A549 (cell line): Measurements from ENCODE around the gene BARX2. TPM values are rescaled to one million over a fixed set of nuclear protein-coding genes. Genes with fewer than 3 reads are reported as not detected.

Experiments used
- ATAC-seq, 2 experiments: fragments of 200-7000 bp in 1 of 2; fragments of >200 bp in 1 of 2; cut with Nextera tagmentation in 1 of 2; cut with Tn5 transposase in 1 of 2; 3 replicates each; pipeline versions ENCODE4 v1.8.0 to v1.9.1; 2018 to 2020; ENCODE audit warnings: mild to moderate bottlenecking in 1 of 2, moderate library complexity in 1 of 2
- CTCF ChIA-PET: fragments of 300-600 bp; sonication (Branson Sonifier 250); formaldehyde crosslinking; extraction: SDS; loops from one replicate; lab custom pipeline; 2021; ENCODE audit warnings: antibody characterized with exemption, inconsistent platforms; lab: Yijun Ruan, JAX
- POLR2A ChIA-PET: fragments of 350-600 bp; formaldehyde crosslinking; extraction: SDS; loops from one replicate; lab custom pipeline; 2021; ENCODE audit warnings: antibody characterized with exemption, inconsistent platforms; lab: Yijun Ruan, JAX
- DNase-seq, 2 experiments: peaks; one replicate each; pipeline versions ENCODE4 v3.0.0 to v3.0.0-alpha.2; 2011 to 2016; ENCODE audit warnings: low read depth in 1 of 2, low spot score in 1 of 2
- FAIRE-seq: peaks from 2 replicates; lab custom pipeline; 2011; peaks lifted over from hg19 to GRCh38; lab: Jason Lieb, UNC
- H3K27ac ChIP-seq, 2 experiments: fragments of >200 bp; sonication (Bioruptor Twin); formaldehyde crosslinking; 3 replicates each; pipeline ENCODE4 v1.5.1; 2016 to 2017
- H3K4me1 ChIP-seq: fragments of >200 bp; sonication (Bioruptor Twin); formaldehyde crosslinking; 3 replicates; pipeline ENCODE4 v1.6.1; 2016
- H3K4me2 ChIP-seq: fragments of >200 bp; sonication (Bioruptor Twin); formaldehyde crosslinking; 3 replicates; pipeline ENCODE4 v1.6.1; 2016
- H3K4me3 ChIP-seq: fragments of >200 bp; sonication (Bioruptor Twin); formaldehyde crosslinking; 3 replicates; pipeline ENCODE4 v1.5.1; 2016
- H3K9me3 ChIP-seq: fragments of >200 bp; sonication (Bioruptor Twin); formaldehyde crosslinking; 3 replicates; pipeline ENCODE4 v1.6.1; 2016
- CHD2 ChIP-seq: fragments of 150-350 bp; IDR thresholded peaks from 2 replicates; pipeline ENCODE4 v1.6.1; 2014; ENCODE audit warnings: low read length; ENCODE audit not compliant: partially characterized antibody
- CHD4 ChIP-seq: fragments of 200-600 bp; sonication (generic); IDR thresholded peaks from 2 replicates; pipeline ENCODE4 v1.6.1; 2016; ENCODE audit warnings: antibody characterized with exemption, mild to moderate bottlenecking, borderline replicate concordance
- EHMT2 ChIP-seq: fragments of 200-600 bp; sonication (generic); IDR thresholded peaks from 2 replicates; pipeline ENCODE4 v1.6.1; 2016; ENCODE audit warnings: antibody characterized with exemption, low read depth, mild to moderate bottlenecking, moderate library complexity
- FOSL2 ChIP-seq, 2 experiments: fragments of 450-650 bp in 1 of 2; fragments of >200 bp in 1 of 2; sonication (Bioruptor Twin) in 1 of 2; formaldehyde crosslinking; IDR thresholded peaks; 2 replicates each; pipeline versions ENCODE4 v1.5.0 to v1.6.1; 2016 to 2020; ENCODE audit warnings: mild to moderate bottlenecking in 1 of 2, moderate library complexity in 1 of 2
- GATA3 ChIP-seq: IDR thresholded peaks from 2 replicates; pipeline ENCODE4 v1.6.1; 2012; ENCODE audit warnings: borderline replicate concordance
- HDAC2 ChIP-seq: fragments of 200-600 bp; sonication (generic); IDR thresholded peaks from 2 replicates; pipeline ENCODE4 v1.6.1; 2016
- HOXA7 ChIP-seq: fragments of 250-450 bp; sonication (Bioruptor Pico); IDR thresholded peaks from 2 replicates; pipeline ENCODE4 v1.5.0; 2020; ENCODE audit warnings: mild to moderate bottlenecking, moderate library complexity
- KDM5A ChIP-seq: fragments of 200-600 bp; sonication (generic); IDR thresholded peaks from 2 replicates; pipeline ENCODE4 v1.6.1; 2016; ENCODE audit warnings: antibody characterized with exemption, mild to moderate bottlenecking
- POLR2A ChIP-seq: IDR thresholded peaks from 2 replicates; pipeline ENCODE4 v1.6.1; 2012; ENCODE audit warnings: mild to moderate bottlenecking, low read length
- POLR2AphosphoS2 ChIP-seq: conservative IDR thresholded peaks from 2 replicates; pipeline ENCODE4 v1.6.1; 2012; ENCODE audit warnings: low read length, improper control_type of control experiment, inconsistent platforms
- RARB ChIP-seq: fragments of 250-450 bp; sonication (Bioruptor Pico); IDR thresholded peaks from 2 replicates; pipeline ENCODE4 v1.8.0; 2021; ENCODE audit warnings: mild to moderate bottlenecking, moderate library complexity
- RFX5 ChIP-seq: fragments of 450-650 bp; IDR thresholded peaks from 2 replicates; pipeline ENCODE4 v1.7.1; 2014; ENCODE audit warnings: antibody characterized with exemption, mild to moderate bottlenecking, moderate library complexity
- RNF2 ChIP-seq: fragments of 200-600 bp; sonication (generic); IDR thresholded peaks from 2 replicates; pipeline ENCODE4 v1.6.1; 2016; ENCODE audit warnings: low read depth, mild to moderate bottlenecking, antibody characterized with exemption, moderate library complexity, borderline replicate concordance
- TFCP2L1 ChIP-seq: fragments of 250-450 bp; sonication (Bioruptor Pico); IDR thresholded peaks from 2 replicates; pipeline ENCODE4 v1.5.0; 2021; ENCODE audit warnings: mild to moderate bottlenecking
- TP53 ChIP-seq: fragments of 250-450 bp; sonication (Bioruptor Pico); IDR thresholded peaks from 2 replicates; pipeline ENCODE4 v1.5.0; 2021; ENCODE audit warnings: mild to moderate bottlenecking, moderate library complexity
- ZC3H11A ChIP-seq: fragments of 450-650 bp; IDR thresholded peaks from 2 replicates; pipeline ENCODE4 v1.6.1; 2014; ENCODE audit warnings: antibody characterized with exemption, mild to moderate bottlenecking
- ZNF302 ChIP-seq: fragments of 250-450 bp; sonication (Bioruptor Pico); IDR thresholded peaks from 2 replicates; pipeline ENCODE4 v1.9.0; 2021; ENCODE audit warnings: inconsistent platforms, mild to moderate bottlenecking, moderate library complexity
- WGBS: methylation state at CpG from one replicate; pipeline ENCODE4 v1.1.6; 2017; ENCODE audit errors: missing lambda C conversion rate; 5-methylcytosine and 5-hydroxymethylcytosine counted together
- polyA plus RNA-seq, 4 experiments: library from polyadenylated mRNA; depleted of rRNA in 3 of 4; stranded (reverse); fragments of >200 nt; fragmentation: RNase III in 1 of 4; extraction: RNeasy Plus Mini Kit Qiagen cat#74134 plus additional on column Dnase treatment in 1 of 4; gene quantifications; 2 replicates in 3 of 4; 3 replicates in 1 of 4; pipeline ENCODE4 v1.2.3, GENCODE V29; 2011 to 2017
- TF ChIP-seq, protein P1 (sequence below): fragments of >200 bp; sonication (Bioruptor Twin); formaldehyde crosslinking; IDR thresholded peaks from 3 replicates; pipeline ENCODE4 v1.6.1; 2016
- TF ChIP-seq, protein P2 (sequence below): fragments of 250-450 bp; sonication (Bioruptor Pico); IDR thresholded peaks from 2 replicates; pipeline ENCODE4 v1.5.0; 2020; ENCODE audit warnings: low read depth, mild to moderate bottlenecking, moderate library complexity
- TF ChIP-seq, protein P3 (sequence below): fragments of 150-350 bp; IDR thresholded peaks from 2 replicates; pipeline ENCODE4 v1.6.1; 2014; ENCODE audit warnings: low read depth, mild to moderate bottlenecking, low read length
- TF ChIP-seq, protein P4 (sequence below): fragments of >200 bp; sonication (Bioruptor Twin); formaldehyde crosslinking; IDR thresholded peaks from 3 replicates; pipeline ENCODE4 v1.5.1; 2016
- TF ChIP-seq, protein P5 (sequence below): IDR thresholded peaks from 2 replicates; pipeline ENCODE4 v1.6.1; 2012

BARX2 gene
- polyA plus RNA-seq, 2 of the 4 experiments (the other 2 are of a cell fraction): not detected

DNA sequence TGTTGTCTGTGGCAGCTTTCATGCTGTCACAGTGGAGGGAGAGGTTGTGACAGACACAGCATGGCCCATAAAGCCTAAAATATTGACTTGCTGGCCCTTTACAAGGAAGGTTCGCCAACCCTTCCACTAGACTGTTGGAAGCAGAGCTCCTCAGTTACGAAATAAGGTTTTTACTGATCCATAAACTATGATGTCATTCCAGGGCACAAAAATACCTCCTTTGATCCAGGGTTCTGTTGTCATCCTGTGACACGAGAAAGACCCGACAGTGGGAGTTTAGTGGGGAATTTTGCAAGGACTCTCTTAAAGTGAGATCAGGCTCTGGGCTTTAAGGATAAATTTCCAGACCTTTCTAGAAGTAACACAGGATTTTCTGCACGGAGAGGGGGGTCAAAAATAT is 15.7 kb downstream of the BARX2 start:
- Histone ChIP-seq H3K4me3 (no peak overlapping the region), H3K4me2 (no peak overlapping the region), H3K27ac (no peak overlapping the region), H3K9me3 (no peaks in the 10 kb centered on the region), H3K4me1 (no peaks in the 10 kb centered on the region)
- DNase-seq (no peak), FAIRE-seq (no peak), ATAC-seq (no peak)
- ChIA-PET POLR2A (no interaction called here), CTCF (interaction anchor here (0.7 to 1.1 kb wide), 2 partner anchors 9 to 15 kb away, joined by 3 read pairs; no protein-coding TSS in a partner anchor)
- no peak for TF ChIP-seq EHMT2
- TF ChIP-seq, protein P1, sequence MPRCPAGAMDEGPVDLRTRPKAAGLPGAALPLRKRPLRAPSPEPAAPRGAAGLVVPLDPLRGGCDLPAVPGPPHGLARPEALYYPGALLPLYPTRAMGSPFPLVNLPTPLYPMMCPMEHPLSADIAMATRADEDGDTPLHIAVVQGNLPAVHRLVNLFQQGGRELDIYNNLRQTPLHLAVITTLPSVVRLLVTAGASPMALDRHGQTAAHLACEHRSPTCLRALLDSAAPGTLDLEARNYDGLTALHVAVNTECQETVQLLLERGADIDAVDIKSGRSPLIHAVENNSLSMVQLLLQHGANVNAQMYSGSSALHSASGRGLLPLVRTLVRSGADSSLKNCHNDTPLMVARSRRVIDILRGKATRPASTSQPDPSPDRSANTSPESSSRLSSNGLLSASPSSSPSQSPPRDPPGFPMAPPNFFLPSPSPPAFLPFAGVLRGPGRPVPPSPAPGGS: no peak
- no peak for TF ChIP-seq HOXA7
- no peak for TF ChIP-seq POLR2A
- TF ChIP-seq CHD4: no peak
- TF ChIP-seq, protein P2, sequence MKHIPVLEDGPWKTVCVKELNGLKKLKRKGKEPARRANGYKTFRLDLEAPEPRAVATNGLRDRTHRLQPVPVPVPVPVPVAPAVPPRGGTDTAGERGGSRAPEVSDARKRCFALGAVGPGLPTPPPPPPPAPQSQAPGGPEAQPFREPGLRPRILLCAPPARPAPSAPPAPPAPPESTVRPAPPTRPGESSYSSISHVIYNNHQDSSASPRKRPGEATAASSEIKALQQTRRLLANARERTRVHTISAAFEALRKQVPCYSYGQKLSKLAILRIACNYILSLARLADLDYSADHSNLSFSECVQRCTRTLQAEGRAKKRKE (CRISPR knock-in tag): no peak
- no peak for TF ChIP-seq RFX5
- TF ChIP-seq HDAC2: no peak
- no peak for TF ChIP-seq KDM5A
- WGBS: 22% methylated on average over 4 of the region's 5 CpGs

DNA sequence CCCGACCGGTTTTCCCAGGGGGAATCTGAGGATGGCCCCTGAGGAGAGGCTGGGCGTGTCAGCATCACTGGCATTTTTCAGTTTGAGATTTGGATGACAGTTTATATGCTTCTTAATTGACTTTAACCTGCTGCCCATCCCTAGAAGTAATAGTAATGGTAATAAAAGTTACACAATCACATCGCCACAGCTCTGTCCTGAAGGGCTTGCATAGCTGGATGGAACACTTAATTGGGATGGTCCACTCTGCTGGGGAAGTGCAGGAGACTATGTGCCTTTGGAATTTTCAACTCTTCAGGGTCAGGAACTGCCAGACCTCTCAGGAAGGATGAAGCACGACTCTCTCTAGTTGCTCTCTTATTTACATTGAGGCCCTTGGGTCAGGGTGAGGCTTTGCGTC is 16.2 kb downstream of the BARX2 start:
- H3K4me1 ChIP-seq: no peaks in the 10 kb centered on the region
- no peak overlapping the region for H3K27ac ChIP-seq
- ATAC-seq (no peak), DNase-seq (no peak), FAIRE-seq (no peak)
- H3K4me3 ChIP-seq: no peak overlapping the region
- TF ChIP-seq, protein P3, sequence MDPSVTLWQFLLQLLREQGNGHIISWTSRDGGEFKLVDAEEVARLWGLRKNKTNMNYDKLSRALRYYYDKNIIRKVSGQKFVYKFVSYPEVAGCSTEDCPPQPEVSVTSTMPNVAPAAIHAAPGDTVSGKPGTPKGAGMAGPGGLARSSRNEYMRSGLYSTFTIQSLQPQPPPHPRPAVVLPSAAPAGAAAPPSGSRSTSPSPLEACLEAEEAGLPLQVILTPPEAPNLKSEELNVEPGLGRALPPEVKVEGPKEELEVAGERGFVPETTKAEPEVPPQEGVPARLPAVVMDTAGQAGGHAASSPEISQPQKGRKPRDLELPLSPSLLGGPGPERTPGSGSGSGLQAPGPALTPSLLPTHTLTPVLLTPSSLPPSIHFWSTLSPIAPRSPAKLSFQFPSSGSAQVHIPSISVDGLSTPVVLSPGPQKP: no peak
- no peak for TF ChIP-seq TFCP2L1 (CRISPR knock-in tag)
- TF ChIP-seq, protein P4, sequence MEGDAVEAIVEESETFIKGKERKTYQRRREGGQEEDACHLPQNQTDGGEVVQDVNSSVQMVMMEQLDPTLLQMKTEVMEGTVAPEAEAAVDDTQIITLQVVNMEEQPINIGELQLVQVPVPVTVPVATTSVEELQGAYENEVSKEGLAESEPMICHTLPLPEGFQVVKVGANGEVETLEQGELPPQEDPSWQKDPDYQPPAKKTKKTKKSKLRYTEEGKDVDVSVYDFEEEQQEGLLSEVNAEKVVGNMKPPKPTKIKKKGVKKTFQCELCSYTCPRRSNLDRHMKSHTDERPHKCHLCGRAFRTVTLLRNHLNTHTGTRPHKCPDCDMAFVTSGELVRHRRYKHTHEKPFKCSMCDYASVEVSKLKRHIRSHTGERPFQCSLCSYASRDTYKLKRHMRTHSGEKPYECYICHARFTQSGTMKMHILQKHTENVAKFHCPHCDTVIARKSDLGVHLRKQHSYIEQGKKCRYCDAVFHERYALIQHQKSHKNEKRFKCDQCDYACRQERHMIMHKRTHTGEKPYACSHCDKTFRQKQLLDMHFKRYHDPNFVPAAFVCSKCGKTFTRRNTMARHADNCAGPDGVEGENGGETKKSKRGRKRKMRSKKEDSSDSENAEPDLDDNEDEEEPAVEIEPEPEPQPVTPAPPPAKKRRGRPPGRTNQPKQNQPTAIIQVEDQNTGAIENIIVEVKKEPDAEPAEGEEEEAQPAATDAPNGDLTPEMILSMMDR: no peak
- TF ChIP-seq ZC3H11A: no peak
- TF ChIP-seq KDM5A: no peak
- TF ChIP-seq CHD2: no peak
- TF ChIP-seq RARB (CRISPR knock-in tag): no peak
- TF ChIP-seq, protein P5, sequence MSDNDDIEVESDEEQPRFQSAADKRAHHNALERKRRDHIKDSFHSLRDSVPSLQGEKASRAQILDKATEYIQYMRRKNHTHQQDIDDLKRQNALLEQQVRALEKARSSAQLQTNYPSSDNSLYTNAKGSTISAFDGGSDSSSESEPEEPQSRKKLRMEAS: no peak
- no peak for TF ChIP-seq CHD4
- TF ChIP-seq ZNF302 (CRISPR knock-in tag): no peak
- no peak for TF ChIP-seq POLR2AphosphoS2
- no peak for TF ChIP-seq GATA3
- TF ChIP-seq RNF2: no peak
- no peak for TF ChIP-seq FOSL2 (IDR thresholded peaks at IDR 0.05)
- no peak for TF ChIP-seq FOSL2 (CRISPR knock-in tag; IDR thresholded peaks at IDR 0.05)
- TF ChIP-seq TP53 (CRISPR knock-in tag): no peak
- 29% methylated on average over 6 of the region's 6 CpGs for WGBS
- ChIA-PET CTCF (interaction anchor here (1.1 kb wide), 1 partner anchor 9 kb away, joined by 3 read pairs; no protein-coding TSS in a partner anchor), POLR2A (no interaction called here)
- no peaks in the 10 kb centered on the region for H3K9me3 ChIP-seq
- H3K4me2 ChIP-seq: no peak overlapping the region
